Gastrocnemius medialis (tissue), 4 donors: ENCODE measurements around the gene TAPT1.

Source experiments
- POLR2A ChIP-seq, 2 donors: fragments of 450-650 bp; IDR thresholded peaks; one replicate each; pipeline ENCODE4 v1.6.1; 2017; ENCODE audit warnings: antibody characterized with exemption in 2 of 2, mild to moderate bottlenecking in 2 of 2, moderate library complexity in 2 of 2
- TF ChIP-seq, protein P1 (sequence below), 5 experiments: fragments of 450-650 bp in 3 of 5; fragments of 200-600 bp in 2 of 5; sonication (generic) in 2 of 5; IDR thresholded peaks in 4 of 5; conservative IDR thresholded peaks in 1 of 5; 1 replicate in 4 of 5; 2 replicates in 1 of 5; pipeline ENCODE4 v1.5.1; 2016 to 2019; ENCODE audit warnings: antibody characterized with exemption in 5 of 5, mild to moderate bottlenecking in 3 of 5, moderate library complexity in 3 of 5

DNA sequence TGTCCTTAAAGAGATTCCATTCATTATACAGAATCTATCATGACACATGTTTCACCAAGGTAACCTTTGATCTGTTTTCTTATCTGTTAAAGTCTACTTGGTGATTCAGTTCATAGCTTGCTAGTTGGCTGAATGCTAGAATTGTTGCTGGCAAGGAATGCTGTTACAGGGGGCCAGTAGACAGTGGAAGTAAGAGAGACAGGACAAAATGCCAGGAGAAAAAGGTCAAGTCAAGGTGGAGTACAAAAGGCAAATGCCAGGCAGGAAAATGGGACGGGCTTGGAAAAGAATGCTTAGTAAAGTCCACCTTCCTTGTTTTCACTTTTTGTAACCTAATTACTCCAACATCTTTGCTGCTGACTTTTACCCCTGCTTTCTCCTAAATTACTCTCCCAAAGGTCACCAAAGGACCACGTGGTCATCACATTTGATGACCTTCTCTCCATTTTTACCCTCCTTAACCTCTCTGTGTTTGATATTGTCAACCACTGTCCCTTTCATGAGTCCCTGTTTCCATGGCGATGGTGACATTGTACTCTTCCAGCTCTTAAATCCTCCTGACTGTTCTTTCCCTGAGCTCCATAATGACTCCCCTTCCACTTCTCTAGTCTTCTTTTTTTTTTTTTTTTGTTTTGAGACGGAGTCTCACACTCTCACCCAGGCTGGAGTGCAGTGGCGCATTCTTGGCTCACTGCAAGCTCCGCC, 24.5 kb upstream of the TAPT1 start:
- TF ChIP-seq, protein P1, sequence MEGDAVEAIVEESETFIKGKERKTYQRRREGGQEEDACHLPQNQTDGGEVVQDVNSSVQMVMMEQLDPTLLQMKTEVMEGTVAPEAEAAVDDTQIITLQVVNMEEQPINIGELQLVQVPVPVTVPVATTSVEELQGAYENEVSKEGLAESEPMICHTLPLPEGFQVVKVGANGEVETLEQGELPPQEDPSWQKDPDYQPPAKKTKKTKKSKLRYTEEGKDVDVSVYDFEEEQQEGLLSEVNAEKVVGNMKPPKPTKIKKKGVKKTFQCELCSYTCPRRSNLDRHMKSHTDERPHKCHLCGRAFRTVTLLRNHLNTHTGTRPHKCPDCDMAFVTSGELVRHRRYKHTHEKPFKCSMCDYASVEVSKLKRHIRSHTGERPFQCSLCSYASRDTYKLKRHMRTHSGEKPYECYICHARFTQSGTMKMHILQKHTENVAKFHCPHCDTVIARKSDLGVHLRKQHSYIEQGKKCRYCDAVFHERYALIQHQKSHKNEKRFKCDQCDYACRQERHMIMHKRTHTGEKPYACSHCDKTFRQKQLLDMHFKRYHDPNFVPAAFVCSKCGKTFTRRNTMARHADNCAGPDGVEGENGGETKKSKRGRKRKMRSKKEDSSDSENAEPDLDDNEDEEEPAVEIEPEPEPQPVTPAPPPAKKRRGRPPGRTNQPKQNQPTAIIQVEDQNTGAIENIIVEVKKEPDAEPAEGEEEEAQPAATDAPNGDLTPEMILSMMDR (IDR thresholded peaks at IDR 0.05 in 4 of 5, conservative IDR thresholded peaks at IDR 0.05 in 1 of 5) = no peak
- TF ChIP-seq POLR2A (IDR thresholded peaks at IDR 0.05) = no peak
